Heart left ventricle (tissue), 13 donors: ENCODE measurements around the gene RBBP8.

Experiments
- CTCF ChIP-seq, 12 donors: fragments of 200-600 bp; sonication (generic) in 4 of 12; IDR thresholded peaks; one replicate each; pipeline versions ENCODE4 v1.5.0 to v1.8.0; 2018 to 2022; ENCODE audit warnings: antibody characterized with exemption in 12 of 12, mild to moderate bottlenecking in 5 of 12
- POLR2A ChIP-seq, 2 donors: fragments of 450-650 bp; IDR thresholded peaks; one replicate each; pipeline ENCODE4 v1.6.1; 2017; ENCODE audit warnings: antibody characterized with exemption in 2 of 2, mild to moderate bottlenecking in 2 of 2, moderate library complexity in 2 of 2
- donor health status: ischemic (EF 13 %, LVEDD 7.1; RV severe dilation, severe dysfunction).
- donor health status: DM: no; HTN: yes; CAD: no.
- donor health status: DM: no; HTN: no; CAD: no.
- donor health status: ischemic (EF 25% LVEDD 6.9; RV normal size, moderate dysfunction).
- donor health status: ischemic (EF 25% LVEDD 5.7; RV mildly dilated, moderate dysfunction).
- donor health status: ischemic (EF 35%, LVEDD 5.7; RV mildly dilated, moderate dysfunction).
- donor health status: nonischemic (EF 11% LVEDD 7.7; RV severe dilation, severe dysfunction).
- donor health status: DM: yes; HTN: yes; CAD: no.
- donor health status: PGD.
- donor health status: ischemic (EF 29% LVEDD 5.4; RV normal size, mild dysfunction).
- donor health status: nonischemic (EF 23%, LVEDD 6.1; RV moderate dilation, normal function).

- TF ChIP-seq CTCF (IDR thresholded peaks at IDR 0.05) (no peak), POLR2A (IDR thresholded peaks at IDR 0.05) (no peak)
Measured at GRCh38 chr18:22975508-22975907, 42.4 kb downstream of the RBBP8 start.
